HUES48 (cell line): Measurements from ENCODE around the gene SLC13A3.

Source experiments
- H3K27ac ChIP-seq: one replicate; pipeline ENCODE4 v1.7.0; 2013; ENCODE audit warnings: low read depth, low read length, inconsistent platforms
- H3K27me3 ChIP-seq: 2 replicates; pipeline ENCODE4 v1.6.1; 2013; ENCODE audit warnings: mild to moderate bottlenecking, low read length; ENCODE audit not compliant: control insufficient read depth, insufficient read depth
- H3K36me3 ChIP-seq: 2 replicates; pipeline ENCODE4 v1.6.1; 2013; ENCODE audit warnings: low read length; ENCODE audit not compliant: control insufficient read depth, insufficient read depth
- H3K4me1 ChIP-seq: 2 replicates; pipeline ENCODE4 v1.6.1; 2013; ENCODE audit warnings: mild to moderate bottlenecking, low read length; ENCODE audit not compliant: control insufficient read depth, insufficient read depth
- H3K4me3 ChIP-seq: 2 replicates; pipeline ENCODE4 v1.5.1; 2013; ENCODE audit warnings: mild to moderate bottlenecking, low read depth, low read length
- H3K9ac ChIP-seq: 2 replicates; pipeline ENCODE4 v1.6.1; 2013; ENCODE audit warnings: mild to moderate bottlenecking, low read depth, low read length, moderate library complexity
- H3K9me3 ChIP-seq: 2 replicates; pipeline ENCODE4 v1.6.1; 2013; ENCODE audit warnings: low read length; ENCODE audit not compliant: control insufficient read depth, insufficient read depth

Gene SLC13A3

GRCh38 chr20:46586724-46587123, 64.5 kb downstream of the SLC13A3 start:
- no peaks in the 10 kb centered on the region for H3K9me3 ChIP-seq
- no peak overlapping the region for H3K27ac ChIP-seq
- no peaks in the 10 kb centered on the region for H3K27me3 ChIP-seq
- H3K36me3 ChIP-seq = no peaks in the 10 kb centered on the region
- H3K9ac ChIP-seq = no peak overlapping the region
- no peak overlapping the region for H3K4me3 ChIP-seq
- H3K4me1 ChIP-seq = peaks cover 25% of the 10 kb centered on the region

DNA sequence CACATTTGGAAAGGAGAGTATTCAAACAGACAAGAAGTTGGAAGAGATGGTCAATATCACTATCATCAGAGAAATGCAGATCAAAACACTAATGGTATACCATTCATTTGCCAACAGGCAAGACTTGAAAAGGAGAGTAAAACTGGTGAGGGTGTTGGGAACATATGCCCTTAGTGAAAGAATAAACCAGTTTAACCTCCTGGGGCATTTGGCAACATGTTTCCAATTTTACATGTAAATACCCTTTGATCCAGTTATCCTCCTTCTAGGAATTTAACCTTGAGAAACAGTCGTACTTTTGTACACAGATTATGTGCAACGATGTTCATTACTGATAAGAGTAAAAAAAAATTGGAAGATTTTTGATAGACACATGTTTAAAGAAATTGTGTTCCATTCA, 66.8 kb downstream of the SLC13A3 start:
- H3K27me3 ChIP-seq = no peaks in the 10 kb centered on the region
- peaks cover 10% of the 10 kb centered on the region; the same call in 1 of the 2 replicates for H3K9me3 ChIP-seq
- H3K4me3 ChIP-seq = no peak overlapping the region
- H3K36me3 ChIP-seq = no peaks in the 10 kb centered on the region
- H3K4me1 ChIP-seq = peaks cover 25% of the 10 kb centered on the region
- H3K27ac ChIP-seq = peak overlapping the region; percentile 81
- no peak overlapping the region for H3K9ac ChIP-seq

DNA sequence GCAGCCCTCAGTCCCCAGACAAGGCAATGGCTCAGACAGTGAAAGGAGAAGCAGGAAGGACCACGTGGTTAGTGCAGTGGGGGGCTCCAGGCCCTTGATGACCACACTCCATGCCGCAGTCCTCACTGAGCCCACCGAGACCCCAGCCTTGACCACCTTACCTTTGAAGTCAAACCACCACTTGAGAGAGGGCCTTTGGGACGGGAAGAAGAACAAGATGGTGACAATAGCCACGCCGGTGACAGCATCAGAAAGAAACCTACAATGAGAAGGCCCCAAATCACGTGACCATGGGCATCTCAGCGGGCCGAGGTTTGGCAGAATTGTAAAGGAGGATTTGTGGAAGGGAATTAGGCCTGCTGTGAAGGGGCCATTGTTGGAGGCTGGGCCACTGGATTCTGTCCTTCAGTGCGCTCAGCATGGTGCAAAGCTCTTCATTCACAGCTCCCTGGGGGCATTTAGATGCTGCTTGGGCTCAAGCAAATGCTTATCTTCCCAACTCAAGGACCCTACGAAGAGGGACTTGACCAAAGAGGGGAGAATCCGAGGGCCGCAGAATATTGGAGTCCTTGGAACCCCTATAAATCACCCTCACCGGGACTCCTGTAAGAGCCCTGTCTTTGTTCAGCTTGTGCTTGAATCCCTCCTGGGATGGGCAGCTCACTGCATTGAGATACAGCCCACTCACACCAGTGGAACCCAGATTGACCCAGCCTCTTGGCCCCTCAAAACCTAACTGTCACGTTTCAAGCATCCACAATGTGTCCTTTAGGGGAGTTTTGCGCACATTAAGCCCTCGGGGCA, 67.6 kb downstream of the SLC13A3 start:
- H3K9ac ChIP-seq = peak overlapping the region; percentile 31; the same call in 1 of the 2 replicates
- H3K4me1 ChIP-seq = peaks cover 25% of the 10 kb centered on the region
- peak overlapping the region; percentile 28 for H3K4me3 ChIP-seq
- H3K9me3 ChIP-seq = peaks cover 10% of the 10 kb centered on the region; the same call in 1 of the 2 replicates
- H3K36me3 ChIP-seq = no peaks in the 10 kb centered on the region
- peak overlapping the region; percentile 81 for H3K27ac ChIP-seq
- H3K27me3 ChIP-seq = no peaks in the 10 kb centered on the region

GRCh38 chr20:46582648-46583047, 68.6 kb downstream of the SLC13A3 start:
- no peaks in the 10 kb centered on the region for H3K36me3 ChIP-seq
- peaks cover 25% of the 10 kb centered on the region for H3K4me1 ChIP-seq
- peak overlapping the region; percentile 81 for H3K27ac ChIP-seq
- H3K9me3 ChIP-seq = peaks cover 10% of the 10 kb centered on the region; the same call in 1 of the 2 replicates
- H3K27me3 ChIP-seq = no peaks in the 10 kb centered on the region
- H3K9ac ChIP-seq = no peak overlapping the region
- H3K4me3 ChIP-seq = no peak overlapping the region

GRCh38 chr20:46581391-46581790, 69.9 kb downstream of the SLC13A3 start:
- Histone ChIP-seq H3K9me3 (peaks cover 10% of the 10 kb centered on the region; the same call in 1 of the 2 replicates), H3K36me3 (no peaks in the 10 kb centered on the region), H3K27me3 (no peaks in the 10 kb centered on the region), H3K27ac (no peak overlapping the region), H3K4me1 (peaks cover 25% of the 10 kb centered on the region), H3K9ac (no peak overlapping the region), H3K4me3 (no peak overlapping the region)

DNA sequence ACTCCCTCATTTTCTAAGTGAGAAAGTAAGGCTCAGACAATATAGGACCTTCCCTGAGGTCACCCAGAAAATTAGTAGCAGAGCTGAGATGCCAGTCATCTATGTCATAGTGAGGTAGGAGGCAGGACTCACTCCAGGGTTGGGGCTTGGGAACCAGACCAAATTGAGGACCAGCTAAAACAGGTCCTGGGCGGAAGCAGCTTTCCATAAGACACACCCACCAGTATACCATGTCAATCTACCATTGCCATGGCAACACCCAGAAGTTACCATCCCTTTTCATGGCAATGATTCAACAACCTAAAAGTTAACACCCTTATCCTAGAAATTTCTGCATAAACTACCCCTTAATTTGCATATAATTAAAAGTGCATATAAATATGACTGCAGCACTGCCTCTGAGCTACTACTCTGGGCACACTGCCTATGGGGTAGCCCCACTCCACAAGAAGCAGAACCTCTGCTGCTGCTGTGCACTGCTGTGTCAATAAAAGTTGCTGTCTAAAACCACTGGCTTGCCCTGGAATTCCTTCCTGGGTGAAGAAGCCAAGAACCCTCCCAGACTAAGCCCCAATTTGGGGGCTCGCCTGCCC, 70.5 kb downstream of the SLC13A3 start:
- Histone ChIP-seq H3K9ac (no peak overlapping the region), H3K27ac (no peak overlapping the region), H3K27me3 (no peaks in the 10 kb centered on the region), H3K4me1 (peaks cover 25% of the 10 kb centered on the region), H3K9me3 (peaks cover 10% of the 10 kb centered on the region; the same call in 1 of the 2 replicates), H3K4me3 (no peak overlapping the region), H3K36me3 (no peaks in the 10 kb centered on the region)

- H3K9me3 ChIP-seq = peaks cover 10% of the 10 kb centered on the region; the same call in 1 of the 2 replicates
- peaks cover 10% of the 10 kb centered on the region for H3K4me1 ChIP-seq
- no peaks in the 10 kb centered on the region for H3K36me3 ChIP-seq
- H3K4me3 ChIP-seq = no peak overlapping the region
- no peak overlapping the region for H3K9ac ChIP-seq
- no peaks in the 10 kb centered on the region for H3K27me3 ChIP-seq
- H3K27ac ChIP-seq = no peak overlapping the region
Measured at GRCh38 chr20:46578745-46579144, 72.5 kb downstream of the SLC13A3 start.

DNA sequence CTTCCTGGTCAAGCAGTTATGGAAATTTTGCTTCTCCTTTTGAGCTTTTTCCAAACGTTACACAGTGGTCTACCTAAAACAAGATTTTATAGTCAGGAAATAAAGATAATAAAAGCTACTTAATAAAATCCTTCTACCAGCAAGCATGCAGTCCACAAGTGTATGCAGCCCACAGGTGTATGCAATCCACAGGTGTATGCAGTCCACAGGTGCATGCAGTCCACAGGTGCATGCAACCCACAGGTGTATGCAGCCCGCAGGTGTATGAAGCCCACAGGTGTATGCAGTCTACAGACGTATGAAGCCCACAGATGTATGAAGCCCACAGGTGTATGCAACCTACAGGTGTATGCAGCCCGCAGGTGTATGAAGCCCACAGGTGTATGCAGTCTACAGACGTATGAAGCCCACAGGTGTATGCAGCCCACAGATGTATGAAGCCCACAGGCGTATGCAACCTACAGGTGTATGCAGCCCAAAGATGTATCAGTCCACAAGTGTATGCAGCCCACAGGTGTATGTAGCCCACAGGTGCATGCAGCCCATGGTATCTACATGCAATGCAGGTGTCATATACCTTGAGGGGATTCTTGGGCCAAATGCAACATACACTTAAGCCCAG, 74.4 kb downstream of the SLC13A3 start:
- 0 out of 2 replicates have a peak, but pooled peaks cover 4% of the 10 kb centered on the region for H3K36me3 ChIP-seq
- H3K4me1 ChIP-seq = no peaks in the 10 kb centered on the region
- no peak overlapping the region for H3K9ac ChIP-seq
- no peaks in the 10 kb centered on the region for H3K27me3 ChIP-seq
- H3K27ac ChIP-seq = no peak overlapping the region
- H3K4me3 ChIP-seq = no peak overlapping the region
- H3K9me3 ChIP-seq = peaks cover 10% of the 10 kb centered on the region; the same call in 1 of the 2 replicates

DNA sequence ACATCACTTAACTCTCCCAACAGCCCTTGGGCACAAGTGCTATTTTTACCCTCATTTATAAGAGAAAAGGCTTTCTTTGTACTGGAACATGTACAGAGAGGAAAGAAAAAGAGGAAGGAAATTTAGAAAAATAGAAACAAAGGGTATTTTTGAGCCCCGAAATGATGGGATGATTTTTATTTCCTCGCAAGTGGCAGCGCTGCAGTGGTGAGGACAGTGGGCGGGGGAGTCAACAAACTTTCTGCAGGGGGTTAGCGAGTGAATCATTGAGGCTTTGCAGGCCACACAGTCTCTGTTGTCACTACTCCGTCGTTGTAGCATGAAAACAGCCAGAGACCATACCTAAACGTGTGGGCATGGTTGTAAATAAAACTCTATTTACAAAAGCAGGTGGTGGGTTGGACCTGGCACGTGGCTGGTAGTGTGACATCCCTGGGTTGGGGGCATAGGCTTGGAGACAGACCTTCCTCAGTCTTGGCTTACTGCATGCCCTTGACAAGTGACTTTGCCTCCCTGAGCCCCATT, 75.3 kb downstream of the SLC13A3 start:
- Histone ChIP-seq H3K9ac (no peak overlapping the region), H3K9me3 (peaks cover 6% of the 10 kb centered on the region; the same call in 1 of the 2 replicates), H3K4me1 (no peaks in the 10 kb centered on the region), H3K27ac (no peak overlapping the region), H3K27me3 (no peaks in the 10 kb centered on the region), H3K4me3 (no peak overlapping the region), H3K36me3 (0 out of 2 replicates have a peak, but pooled peaks cover 4% of the 10 kb centered on the region)

DNA sequence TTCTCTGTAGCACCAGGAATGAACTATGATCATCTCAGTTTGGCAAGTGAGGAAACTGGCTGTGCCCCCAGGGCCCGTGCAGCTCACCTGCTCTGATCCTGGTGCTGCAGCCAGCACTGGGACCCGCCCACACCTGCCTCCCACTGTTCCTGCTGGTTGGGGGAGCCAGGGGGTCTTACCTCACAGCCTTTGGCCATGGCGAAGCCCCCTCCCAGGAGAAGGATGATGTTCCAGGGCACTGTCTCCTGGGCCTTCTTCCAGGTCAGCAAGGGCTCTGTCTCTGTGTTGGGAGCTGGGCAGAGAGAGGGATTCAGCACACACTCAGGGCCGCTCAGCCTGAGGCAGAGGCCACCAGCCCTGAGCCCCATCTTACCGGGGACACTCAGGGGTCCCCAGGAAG, 75.9 kb downstream of the SLC13A3 start:
- H3K9ac ChIP-seq = no peak overlapping the region
- H3K9me3 ChIP-seq = no peaks in the 10 kb centered on the region

More for the DNA sequence above, 75.9 kb downstream of the SLC13A3 start:
- no peaks in the 10 kb centered on the region for H3K27me3 ChIP-seq
- H3K4me3 ChIP-seq = no peak overlapping the region
- 0 out of 2 replicates have a peak, but pooled peaks cover 4% of the 10 kb centered on the region for H3K36me3 ChIP-seq
- no peaks in the 10 kb centered on the region for H3K4me1 ChIP-seq
- no peak overlapping the region for H3K27ac ChIP-seq
